HFFc6 (cell line): ENCODE measurements around the gene CLEC2D. TPM values are rescaled to one million over a fixed set of nuclear protein-coding genes. Genes with fewer than 3 reads are reported as not detected.
A peak's percentile ranks its signal among the peaks of the same experiment; 100 is the strongest.

Experiments
- DNase-seq: peaks from one replicate; pipeline ENCODE4 v3.0.0-alpha.2; 2018
- H3K27ac Mint-ChIP-seq: 2 replicates; pipeline ENCODE4 v1.8.0; 2020; ENCODE audit warnings: mild to moderate bottlenecking, mixed read lengths
- H3K27me3 Mint-ChIP-seq: 2 replicates; pipeline ENCODE4 v1.8.0; 2021; ENCODE audit warnings: mild to moderate bottlenecking, moderate library complexity, mixed read lengths; ENCODE audit not compliant: insufficient read depth
- H3K36me3 Mint-ChIP-seq: 2 replicates; pipeline ENCODE4 v1.8.0; 2021; ENCODE audit warnings: low read depth, mixed read lengths
- H3K4me1 Mint-ChIP-seq: 2 replicates; pipeline ENCODE4 v1.8.0; 2020; ENCODE audit warnings: low read depth, mixed read lengths
- H3K4me3 Mint-ChIP-seq: 2 replicates; pipeline ENCODE4 v1.8.0; 2020; ENCODE audit warnings: mild to moderate bottlenecking, moderate library complexity, mixed read lengths
- H3K9me3 Mint-ChIP-seq: 2 replicates; pipeline ENCODE4 v1.8.0; 2020; ENCODE audit warnings: mild to moderate bottlenecking, mixed read lengths
- CTCF ChIP-seq: fragments of 200-600 bp; sonication (generic); IDR thresholded peaks from 2 replicates; pipeline ENCODE4 v1.5.0; 2021; ENCODE audit warnings: antibody characterized with exemption, mild to moderate bottlenecking
- total RNA-seq, 6 experiments: library from RNA; stranded (reverse); fragmentation: NEBNext Ultra II Directional; extraction: Animal tissue kit (Norgen Biotek cat#: 25700); gene quantifications; 2 replicates in 1 of 6; 3 replicates in 5 of 6; pipeline ENCODE4 v1.2.3, GENCODE V29; 2021

Gene CLEC2D
- total RNA-seq, 6 experiments from 2014 or later: 1.1 to 1.9 (median 1.5) TPM

DNA sequence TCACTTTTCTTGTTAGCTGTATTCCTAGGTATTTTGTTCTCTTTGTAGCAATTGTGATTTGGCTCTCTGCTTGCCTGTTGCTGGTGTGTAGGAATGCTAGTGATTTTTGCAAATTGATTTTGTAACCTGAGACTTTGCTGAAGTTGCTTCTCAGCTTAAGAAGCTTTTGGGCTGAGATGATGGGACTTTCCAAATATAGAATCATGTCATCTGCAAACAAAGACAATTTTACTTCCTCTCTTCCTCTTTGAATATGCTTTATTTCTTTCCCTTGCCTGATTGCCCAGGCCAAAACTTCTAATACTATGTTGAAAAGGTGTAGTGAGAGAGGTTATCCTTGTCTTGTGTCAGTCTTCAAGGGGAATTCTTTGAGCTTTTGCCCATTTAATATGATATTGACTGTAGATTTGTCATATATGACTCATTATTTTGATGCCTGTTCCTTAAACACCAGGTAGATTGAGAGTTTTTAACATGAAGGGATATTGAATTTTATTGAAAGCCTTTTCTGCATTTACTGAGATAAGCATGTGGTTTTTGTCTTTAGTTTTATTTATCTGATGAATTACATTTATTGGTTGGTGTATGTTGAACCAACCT lies 36.7 kb downstream of the CLEC2D start:
- Mint-ChIP-seq H3K27me3 (peaks cover 7% of the 10 kb centered on the region; the same call in 1 of the 2 replicates), H3K27ac (no peak overlapping the region), H3K36me3 (no peaks in the 10 kb centered on the region), H3K9me3 (no peaks in the 10 kb centered on the region), H3K4me1 (no peaks in the 10 kb centered on the region; the same call in 1 of the 2 replicates), H3K4me3 (no peak overlapping the region)
- TF ChIP-seq CTCF: no peak
- no peak for DNase-seq

DNA sequence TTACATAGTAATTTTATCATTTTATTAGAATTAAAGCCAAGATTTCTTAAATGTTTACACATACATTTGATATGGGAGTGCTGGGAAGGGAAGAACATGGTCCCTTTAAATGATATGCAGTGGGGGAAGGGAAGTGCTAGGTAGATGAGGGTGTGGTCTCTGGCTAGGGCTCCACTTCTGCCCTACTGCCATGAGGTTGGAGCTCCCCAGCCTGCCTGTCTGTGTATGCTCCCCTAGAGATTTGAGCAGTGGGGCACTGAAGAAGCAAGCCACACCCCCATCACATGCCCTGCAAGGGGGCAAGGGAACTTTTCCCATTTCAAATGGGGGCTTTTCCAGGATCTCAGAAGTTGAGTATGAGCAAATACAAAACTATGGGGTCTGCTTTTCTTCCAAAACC lies 37.8 kb downstream of the CLEC2D start:
- Mint-ChIP-seq H3K4me1 (peaks cover 9% of the 10 kb centered on the region), H3K27ac (no peak overlapping the region)

GRCh38 chr12:9707864-9708808 lies 38.6 kb downstream of the CLEC2D start:
- Mint-ChIP-seq H3K9me3 (no peaks in the 10 kb centered on the region), H3K36me3 (no peaks in the 10 kb centered on the region), H3K27me3 (peaks cover 7% of the 10 kb centered on the region; the same call in 1 of the 2 replicates), H3K4me3 (no peak overlapping the region), H3K4me1 (peaks cover 9% of the 10 kb centered on the region), H3K27ac (no peak overlapping the region)
- peak; percentile 54 for DNase-seq
- peak; percentile 92 for TF ChIP-seq CTCF

More for the DNA sequence above, 37.8 kb downstream of the CLEC2D start:
- Mint-ChIP-seq H3K27me3 (peaks cover 7% of the 10 kb centered on the region; the same call in 1 of the 2 replicates), H3K4me3 (no peak overlapping the region), H3K36me3 (no peaks in the 10 kb centered on the region), H3K9me3 (no peaks in the 10 kb centered on the region)
- no peak for TF ChIP-seq CTCF
- no peak for DNase-seq

- no peaks in the 10 kb centered on the region for H3K36me3 Mint-ChIP-seq
- DNase-seq: no peak
- H3K4me3 Mint-ChIP-seq: no peak overlapping the region
- H3K9me3 Mint-ChIP-seq: no peaks in the 10 kb centered on the region
- peaks cover 7% of the 10 kb centered on the region; the same call in 1 of the 2 replicates for H3K27me3 Mint-ChIP-seq
- no peak overlapping the region for H3K27ac Mint-ChIP-seq
- no peak for TF ChIP-seq CTCF
- peaks cover 9% of the 10 kb centered on the region for H3K4me1 Mint-ChIP-seq
These were observed 39.3 kb downstream of the CLEC2D start for GRCh38 chr12:9708853-9709252.

DNA sequence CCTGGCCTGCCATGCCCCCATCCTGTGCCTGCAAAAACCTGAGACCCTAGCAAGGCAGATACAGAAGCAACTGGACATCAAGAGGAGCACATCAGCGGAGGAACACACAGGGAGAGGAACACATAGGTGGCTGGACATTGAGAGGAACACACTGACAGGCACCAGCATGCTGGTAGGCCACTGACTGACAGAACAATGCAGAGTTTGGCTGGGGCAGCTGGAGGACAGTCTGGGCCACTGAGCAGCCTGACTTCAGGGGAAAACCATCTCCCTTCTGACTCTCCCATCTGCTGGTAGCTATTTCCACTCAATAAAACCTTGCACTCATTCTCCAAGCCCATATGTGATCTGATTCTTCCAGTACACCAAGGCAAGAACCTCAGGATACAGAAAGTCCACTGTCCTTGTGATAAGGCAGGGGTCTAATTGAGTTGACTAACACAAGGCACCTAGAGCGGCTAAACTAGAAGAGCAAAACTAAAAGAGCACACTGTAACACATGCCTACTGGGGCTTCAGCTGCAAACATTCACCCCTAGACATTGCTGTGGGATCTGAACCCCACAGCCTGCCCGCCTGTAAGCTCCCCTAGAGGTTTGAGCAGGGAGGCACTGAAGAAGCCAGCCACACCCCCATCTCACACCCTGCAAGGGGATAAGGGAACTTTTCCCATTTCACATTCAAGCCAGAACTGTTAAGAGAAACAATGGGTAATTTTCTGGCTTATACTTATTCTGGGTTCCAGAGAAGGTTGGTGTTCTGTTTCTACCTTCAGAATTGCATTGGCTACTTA lies 41.3 kb downstream of the CLEC2D start:
- H3K4me1 Mint-ChIP-seq: peaks cover 9% of the 10 kb centered on the region
- no peak for TF ChIP-seq CTCF
- no peak overlapping the region for H3K4me3 Mint-ChIP-seq
- no peaks in the 10 kb centered on the region for H3K36me3 Mint-ChIP-seq
- no peak for DNase-seq
- H3K27me3 Mint-ChIP-seq: peaks cover 9% of the 10 kb centered on the region
- H3K9me3 Mint-ChIP-seq: no peaks in the 10 kb centered on the region
- no peak overlapping the region for H3K27ac Mint-ChIP-seq
